GM12878 (cell line): ENCODE results near the gene PFKFB3. TPM values are rescaled to one million over a fixed set of nuclear protein-coding genes. Genes with fewer than 3 reads are reported as not detected.

Source experiments
- ATF3 ChIP-seq: IDR thresholded peaks from 2 replicates; pipeline ENCODE4 v1.6.1; 2011; ENCODE audit warnings: low read depth, mild to moderate bottlenecking, low read length, moderate library complexity, borderline replicate concordance; ENCODE audit errors: extremely low read depth
- BCL3 ChIP-seq: IDR thresholded peaks from 2 replicates; pipeline ENCODE4 v1.6.1; 2011; ENCODE audit warnings: borderline replicate concordance, low read depth, mild to moderate bottlenecking, moderate library complexity, low read length; ENCODE audit not compliant: insufficient read depth, poor library complexity, severe bottlenecking
- CBFB ChIP-seq: IDR thresholded peaks from 2 replicates; pipeline ENCODE4 v1.6.1; 2016; ENCODE audit warnings: antibody characterized with exemption, low read depth
- CEBPB ChIP-seq, 2 experiments: fragments of 150-350 bp in 1 of 2; IDR thresholded peaks; 2 replicates each; pipeline ENCODE4 v1.6.1; 2012 to 2014; ENCODE audit warnings: low read depth in 2 of 2, low read length in 2 of 2, borderline replicate concordance in 1 of 2, inconsistent platforms in 1 of 2
- EED ChIP-seq: sonication (generic); IDR thresholded peaks from 2 replicates; pipeline ENCODE4 v1.6.1; 2016; ENCODE audit warnings: antibody characterized with exemption, low read depth
- EGR1 ChIP-seq, 2 experiments: IDR thresholded peaks; 1 replicate in 1 of 2; 2 replicates in 1 of 2; pipeline ENCODE4 v1.6.1; 2011 to 2012; ENCODE audit warnings: low read depth in 2 of 2, low read length in 2 of 2, borderline replicate concordance in 1 of 2, mild to moderate bottlenecking in 1 of 2, moderate library complexity in 1 of 2
- ELK1 ChIP-seq: IDR thresholded peaks from 2 replicates; pipeline ENCODE4 v1.6.1; 2012; ENCODE audit warnings: low read depth, low read length, improper control_type of control experiment
- HSF1 ChIP-seq: fragments of 150-350 bp; IDR thresholded peaks from 2 replicates; pipeline ENCODE4 v1.6.1; 2014; ENCODE audit warnings: mild to moderate bottlenecking, low read depth, low read length
- IKZF2 ChIP-seq, 2 experiments: fragments of 450-650 bp; IDR thresholded peaks; 2 replicates each; pipeline ENCODE4 v1.6.1; 2017; ENCODE audit warnings: mild to moderate bottlenecking in 2 of 2, moderate library complexity in 2 of 2
- KDM1A ChIP-seq: fragments of 200-600 bp; sonication (generic); IDR thresholded peaks from 2 replicates; pipeline ENCODE4 v1.6.1; 2016; ENCODE audit warnings: borderline replicate concordance
- MYC ChIP-seq: IDR thresholded peaks from 2 replicates; pipeline ENCODE4 v1.6.1; 2011; ENCODE audit warnings: mild to moderate bottlenecking, low read length, moderate library complexity, inconsistent platforms; ENCODE audit not compliant: insufficient read depth, insufficient replicate concordance, insufficient read length, severe bottlenecking
- NBN ChIP-seq: fragments of 450-650 bp; IDR thresholded peaks from 2 replicates; pipeline ENCODE4 v1.6.1; 2016
- NRF1 ChIP-seq: conservative IDR thresholded peaks from 2 replicates; pipeline ENCODE4 v1.6.1; 2011; ENCODE audit warnings: mild to moderate bottlenecking, low read depth, low read length, improper control_type of control experiment
- PKNOX1 ChIP-seq: fragments of 450-650 bp; IDR thresholded peaks from 2 replicates; pipeline ENCODE4 v1.6.1; 2016; ENCODE audit warnings: mild to moderate bottlenecking
- POU2F2 ChIP-seq: IDR thresholded peaks from 3 replicates; pipeline ENCODE4 v1.6.1; 2011; ENCODE audit warnings: low read depth, mild to moderate bottlenecking, low read length, borderline replicate concordance
- REST ChIP-seq: IDR thresholded peaks from 2 replicates; pipeline ENCODE4 v1.6.1; 2012; ENCODE audit warnings: mild to moderate bottlenecking, low read depth, low read length
- SMARCA5 ChIP-seq: fragments of 450-650 bp; IDR thresholded peaks from 2 replicates; pipeline ENCODE4 v1.6.1; 2017; ENCODE audit warnings: mild to moderate bottlenecking
- ZNF207 ChIP-seq: fragments of 450-650 bp; IDR thresholded peaks from 2 replicates; pipeline ENCODE4 v1.6.1; 2014; ENCODE audit warnings: antibody characterized with exemption, mild to moderate bottlenecking, borderline replicate concordance
- ZNF217 ChIP-seq: fragments of 450-650 bp; IDR thresholded peaks from 2 replicates; pipeline ENCODE4 v1.6.1; 2017; ENCODE audit warnings: antibody characterized with exemption, mild to moderate bottlenecking
- ZNF274 ChIP-seq: IDR thresholded peaks from one replicate; pipeline ENCODE4 v1.8.0; 2011; ENCODE audit not compliant: insufficient read length, insufficient read depth
- polyA plus RNA-seq, 11 experiments: library from polyadenylated mRNA; depleted of rRNA in 4 of 11; unstranded in 6 of 11; stranded (reverse) in 5 of 11; fragments of >200 nt; fragmentation: Nextera tagmentation in 4 of 11; fragmentation: Illumina TruSeq in 1 of 11; extraction: Ambion mirVana in 4 of 11; extraction: Trizol in 1 of 11; gene quantifications; 1 replicate in 1 of 11; 2 replicates in 10 of 11; pipeline versions ENCODE4 v1.2.1 to v1.2.3, GENCODE V29; 2011 to 2016; ENCODE audit warnings: inconsistent platforms in 2 of 11, missing spikeins in 2 of 11, low read depth in 1 of 11
- total RNA-seq, 4 experiments: library from RNA; depleted of rRNA in 3 of 4; stranded (reverse); fragments of >200 nt in 3 of 4; fragmentation: Illumina TruSeq in 1 of 4; extraction: Trizol in 1 of 4; gene quantifications; 2 replicates each; pipeline versions ENCODE4 v1.2.1 to v1.2.3, GENCODE V29; 2013 to 2021

PFKFB3 gene
- total and polyA plus RNA-seq, 10 of the 15 experiments (the other 5 are each of a cell fraction or from before 2014, with no cell fraction given), result 1.6 to 46.7 (median 13.7) TPM

- TF ChIP-seq REST (no peak; the same call in 1 of the 2 replicates), CEBPB (IDR thresholded peaks at IDR 0.05; ENCODE audit: borderline replicate concordance in 1 of 2, low read depth in 2 of 2, low read length in 2 of 2) (no peak), ELK1 (0 out of 2 replicates have a peak, but pooled peaks have one; percentile 28), NRF1 (no peak), PKNOX1 (peak; percentile 47), BCL3 (no peak), MYC (peak; percentile 20), EED (peak; percentile 69), ATF3 (peak; percentile 34; the same call in 1 of the 2 replicates), IKZF2 (IDR thresholded peaks at IDR 0.05) (peak; percentile 55 to 62; a peak in 3 of 4 replicates), CBFB (peak; percentile 87), KDM1A (no peak), POU2F2 (peak; percentile 97), ZNF217 (no peak), ZNF274 (no peak), EGR1 (IDR thresholded peaks at IDR 0.05; ENCODE audit: borderline replicate concordance in 1 of 2, low read depth in 2 of 2, low read length in 2 of 2) (peak in 1 of 2 experiments; percentile 60; a peak in 1 of 3 replicates), NBN (peak; percentile 72; the same call in 1 of the 2 replicates), HSF1 (peak; percentile 39; the same call in 1 of the 2 replicates), ZNF207 (peak; percentile 87; the same call in 1 of the 2 replicates), SMARCA5 (peak; percentile 76)
Measured at GRCh38 chr10:6202684-6203330, at the start of gene PFKFB3 (continued).
